KMS-11 (cell line): ENCODE results near the gene PDCD1.
"Not testable (repeated sequence)": the region's sequence is repeated elsewhere in the genome, so short reads cannot be mapped to it uniquely, and the experiment has no call there.

Experiments used
- H2AFZ ChIP-seq: fragments of 200-600 bp; sonication (generic); 2 replicates; pipeline ENCODE4 v1.6.1; 2016; ENCODE audit warnings: antibody characterized with exemption, mixed run types, low read depth
- H3K27ac ChIP-seq: fragments of 200-600 bp; sonication (generic); 2 replicates; pipeline ENCODE4 v1.6.1; 2016; ENCODE audit warnings: mild to moderate bottlenecking, mixed run types
- H3K27me3 ChIP-seq: fragments of 200-600 bp; sonication (generic); 2 replicates; pipeline ENCODE4 v1.6.1; 2017; ENCODE audit warnings: mild to moderate bottlenecking, low read depth, mixed run types, moderate library complexity; ENCODE audit not compliant: insufficient read depth
- H3K36me3 ChIP-seq: fragments of 200-600 bp; sonication (generic); 2 replicates; pipeline ENCODE4 v1.6.1; 2017; ENCODE audit warnings: mild to moderate bottlenecking, mixed run types; ENCODE audit not compliant: insufficient read depth
- H3K4me1 ChIP-seq: fragments of 200-600 bp; sonication (generic); 2 replicates; pipeline ENCODE4 v1.6.1; 2016; ENCODE audit warnings: mild to moderate bottlenecking, low read depth, mixed run types; ENCODE audit not compliant: poor library complexity, severe bottlenecking
- H3K4me2 ChIP-seq: fragments of 200-600 bp; sonication (generic); 2 replicates; pipeline ENCODE4 v1.7.0; 2016; ENCODE audit warnings: mild to moderate bottlenecking, mixed run types
- H3K4me3 ChIP-seq: fragments of 200-600 bp; sonication (generic); IDR thresholded peaks from 2 replicates; pipeline ENCODE4 v1.6.1; 2017; ENCODE audit warnings: low read depth, low read length, mixed read lengths; ENCODE audit not compliant: insufficient read depth
- H3K79me2 ChIP-seq: fragments of 200-600 bp; sonication (generic); 2 replicates; pipeline ENCODE4 v1.6.1; 2016; ENCODE audit warnings: low read depth, mixed run types; ENCODE audit not compliant: insufficient read depth
- H3K9ac ChIP-seq: fragments of 200-600 bp; sonication (generic); 2 replicates; pipeline ENCODE4 v1.6.1; 2016; ENCODE audit warnings: mild to moderate bottlenecking, mixed run types
- H4K20me1 ChIP-seq: fragments of 200-600 bp; sonication (generic); 2 replicates; pipeline ENCODE4 v1.6.1; 2016; ENCODE audit warnings: mild to moderate bottlenecking, mixed run types; ENCODE audit not compliant: insufficient read depth
- TF ChIP-seq, protein P1 (sequence below): fragments of 200-600 bp; sonication (generic); conservative IDR thresholded peaks from 2 replicates; pipeline ENCODE4 v1.6.1; 2017; ENCODE audit warnings: low read depth, mild to moderate bottlenecking, antibody characterized with exemption, low read length, moderate library complexity, mixed read lengths

PDCD1 gene

DNA sequence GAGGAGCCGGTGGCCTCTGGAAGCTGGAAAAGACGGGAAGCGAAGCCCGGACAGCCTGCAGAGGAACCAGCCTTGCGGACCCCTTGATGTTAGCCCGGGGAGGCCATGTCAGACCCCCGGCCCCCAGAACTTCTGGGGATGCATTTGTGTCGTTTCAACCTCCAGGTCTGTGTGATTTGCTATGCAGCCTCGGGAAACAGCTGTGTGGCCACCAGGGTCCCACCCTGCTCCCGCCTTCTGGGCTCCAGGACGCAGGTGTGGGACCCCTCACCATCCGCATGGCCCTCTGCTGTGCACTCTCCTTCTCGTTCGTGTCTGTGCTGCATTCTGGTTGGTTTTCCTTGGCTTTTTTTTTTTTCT lies 36.5 kb downstream of the PDCD1 start:
- Histone ChIP-seq H3K9ac (no peak overlapping the region), H3K79me2 (no peaks in the 10 kb centered on the region), H2AFZ (no peak overlapping the region), H3K4me1 (no peaks in the 10 kb centered on the region), H3K4me2 (no peak overlapping the region), H3K27ac (no peak overlapping the region), H4K20me1 (no peaks in the 10 kb centered on the region), H3K4me3 (no peak overlapping the region), H3K36me3 (no peaks in the 10 kb centered on the region), H3K27me3 (peaks cover 32% of the 10 kb centered on the region; the same call in 1 of the 2 replicates)
- TF ChIP-seq, protein P1, sequence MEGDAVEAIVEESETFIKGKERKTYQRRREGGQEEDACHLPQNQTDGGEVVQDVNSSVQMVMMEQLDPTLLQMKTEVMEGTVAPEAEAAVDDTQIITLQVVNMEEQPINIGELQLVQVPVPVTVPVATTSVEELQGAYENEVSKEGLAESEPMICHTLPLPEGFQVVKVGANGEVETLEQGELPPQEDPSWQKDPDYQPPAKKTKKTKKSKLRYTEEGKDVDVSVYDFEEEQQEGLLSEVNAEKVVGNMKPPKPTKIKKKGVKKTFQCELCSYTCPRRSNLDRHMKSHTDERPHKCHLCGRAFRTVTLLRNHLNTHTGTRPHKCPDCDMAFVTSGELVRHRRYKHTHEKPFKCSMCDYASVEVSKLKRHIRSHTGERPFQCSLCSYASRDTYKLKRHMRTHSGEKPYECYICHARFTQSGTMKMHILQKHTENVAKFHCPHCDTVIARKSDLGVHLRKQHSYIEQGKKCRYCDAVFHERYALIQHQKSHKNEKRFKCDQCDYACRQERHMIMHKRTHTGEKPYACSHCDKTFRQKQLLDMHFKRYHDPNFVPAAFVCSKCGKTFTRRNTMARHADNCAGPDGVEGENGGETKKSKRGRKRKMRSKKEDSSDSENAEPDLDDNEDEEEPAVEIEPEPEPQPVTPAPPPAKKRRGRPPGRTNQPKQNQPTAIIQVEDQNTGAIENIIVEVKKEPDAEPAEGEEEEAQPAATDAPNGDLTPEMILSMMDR = no peak

DNA sequence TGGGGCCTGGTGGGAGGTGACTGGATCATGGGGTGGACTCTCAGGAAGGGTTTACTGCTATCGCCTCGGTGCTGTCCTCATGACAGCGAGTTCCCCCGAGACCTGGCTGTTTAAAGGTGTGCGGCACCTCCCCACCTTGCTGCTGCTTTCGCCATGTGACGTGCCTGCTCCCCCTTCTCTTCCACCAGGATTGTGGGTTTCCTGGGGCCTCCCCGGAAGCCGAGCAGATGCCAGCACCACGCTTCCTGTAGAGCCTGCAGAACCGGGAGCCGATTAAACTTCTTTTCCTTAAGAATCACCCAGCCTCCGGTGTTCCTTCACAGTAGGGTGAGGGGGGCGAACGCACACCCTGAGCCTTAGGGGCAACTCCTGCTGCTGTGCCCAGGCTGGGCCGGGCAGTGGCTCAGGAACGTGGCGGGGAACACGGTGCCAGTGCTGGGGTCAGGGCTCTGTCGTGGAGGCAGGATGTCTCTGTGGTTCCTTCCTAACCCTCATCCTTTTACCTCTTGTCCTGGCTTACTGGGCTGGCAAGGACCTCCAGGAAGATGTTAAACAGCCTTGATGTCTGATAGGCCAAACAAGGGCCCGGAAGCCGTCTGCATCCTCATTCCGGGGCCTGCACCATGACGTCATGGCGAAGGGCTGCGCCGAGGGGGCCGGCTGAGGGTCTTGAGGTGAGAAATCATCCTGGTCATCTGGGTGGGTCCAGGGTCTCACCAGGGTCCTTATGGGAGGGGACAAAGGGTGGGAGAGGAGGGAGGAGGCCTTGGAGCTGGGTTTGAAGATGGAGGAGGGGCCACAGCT lies 37.0 kb downstream of the PDCD1 start:
- Histone ChIP-seq H3K4me3 (no peak overlapping the region), H4K20me1 (no peaks in the 10 kb centered on the region), H3K9ac (no peak overlapping the region), H3K4me2 (no peak overlapping the region), H3K27me3 (peaks cover 32% of the 10 kb centered on the region; the same call in 1 of the 2 replicates), H3K4me1 (no peaks in the 10 kb centered on the region), H3K27ac (no peak overlapping the region), H3K36me3 (no peaks in the 10 kb centered on the region), H2AFZ (no peak overlapping the region), H3K79me2 (no peaks in the 10 kb centered on the region)
- TF ChIP-seq, protein P1 = no peak

DNA sequence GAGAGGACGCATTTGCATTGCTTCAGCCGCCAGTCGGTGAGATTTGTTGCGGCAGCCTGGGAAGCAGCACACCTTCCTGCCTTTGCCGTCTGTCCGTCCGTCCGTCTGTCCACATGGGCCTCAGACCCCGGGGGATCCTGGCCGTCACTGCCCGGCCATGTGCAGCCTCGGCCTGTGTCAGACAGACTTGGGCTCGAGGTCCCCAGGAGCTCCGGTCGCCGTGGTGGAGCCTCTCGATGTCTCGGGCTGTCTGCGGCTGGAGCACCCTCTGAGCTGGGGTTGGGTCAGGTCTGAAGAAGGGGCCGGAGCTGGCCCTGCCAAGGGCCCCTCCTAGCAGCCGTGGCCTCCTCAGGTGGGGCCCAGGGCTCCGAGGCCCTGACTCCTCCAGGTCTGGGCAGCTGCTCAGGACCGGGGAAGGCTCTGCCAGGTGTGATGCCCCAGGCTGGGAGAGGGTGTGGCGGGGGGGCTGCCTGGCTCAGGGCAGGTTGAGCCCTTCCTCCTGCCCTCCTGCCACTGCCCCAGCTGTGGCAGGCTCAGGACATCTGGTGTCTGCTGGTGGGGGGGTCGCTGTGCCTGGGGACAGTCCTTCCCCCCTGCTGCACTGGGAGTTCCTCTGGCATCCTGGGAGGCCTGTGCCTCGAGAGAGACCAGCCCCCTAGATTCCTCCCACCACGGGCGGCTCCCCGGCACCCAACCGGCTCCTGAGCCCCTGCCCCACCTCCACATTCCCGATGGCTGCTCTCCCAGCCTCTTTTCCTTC lies 37.9 kb downstream of the PDCD1 start:
- H3K27ac ChIP-seq = no peak overlapping the region
- no peaks in the 10 kb centered on the region for H3K79me2 ChIP-seq
- H3K9ac ChIP-seq = no peak overlapping the region
- no peaks in the 10 kb centered on the region for H4K20me1 ChIP-seq
- no peak overlapping the region for H3K4me2 ChIP-seq
- TF ChIP-seq, protein P1 = no peak
- H3K27me3 ChIP-seq = peaks cover 38% of the 10 kb centered on the region; the same call in 1 of the 2 replicates
- H3K4me1 ChIP-seq = no peaks in the 10 kb centered on the region
- H2AFZ ChIP-seq = no peak overlapping the region
- H3K36me3 ChIP-seq = no peaks in the 10 kb centered on the region
- no peak overlapping the region for H3K4me3 ChIP-seq

DNA sequence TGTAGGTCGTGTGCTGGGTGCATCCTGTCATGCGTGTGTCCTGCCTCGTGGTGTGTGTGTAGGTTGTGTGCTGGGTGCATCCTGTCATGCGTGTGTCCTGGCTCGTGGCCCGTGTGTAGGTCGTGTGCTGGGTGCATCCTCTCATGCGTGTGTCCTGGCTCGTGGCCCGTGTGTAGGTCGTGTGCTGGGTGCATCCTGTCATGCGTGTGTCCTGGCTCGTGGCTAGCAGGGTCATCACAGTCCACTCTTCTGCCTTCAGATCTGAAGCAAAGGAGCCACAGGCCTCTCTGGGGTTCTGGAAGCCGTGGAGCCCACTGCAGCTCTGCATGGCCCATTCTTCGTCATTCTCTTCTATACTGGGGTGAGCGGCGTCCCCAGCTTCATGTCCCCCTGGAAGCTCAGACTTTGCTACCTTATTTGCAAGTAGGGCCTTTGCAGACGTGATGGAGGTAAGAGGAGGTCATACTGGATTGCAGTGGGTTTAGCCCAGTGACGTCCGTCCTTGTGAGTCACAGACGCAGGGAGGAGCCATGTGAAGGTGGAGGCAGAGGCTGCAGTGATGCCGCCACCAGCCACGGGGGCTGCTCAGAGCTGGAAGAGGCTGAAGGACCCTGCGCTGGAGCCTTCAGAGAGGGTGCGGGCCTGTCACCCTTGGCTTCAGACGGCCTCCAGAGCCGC lies 38.6 kb downstream of the PDCD1 start:
- not testable (repeated sequence) for H3K27ac ChIP-seq, H2AFZ ChIP-seq, H3K9ac ChIP-seq, H3K79me2 ChIP-seq, H3K4me1 ChIP-seq, H3K4me3 ChIP-seq, H4K20me1 ChIP-seq, H3K4me2 ChIP-seq, H3K36me3 ChIP-seq
- H3K27me3 ChIP-seq = peaks cover 40% of the 10 kb centered on the region; the same call in 1 of the 2 replicates
